Measurements from ENCODE around the gene RITA1.

DNA sequence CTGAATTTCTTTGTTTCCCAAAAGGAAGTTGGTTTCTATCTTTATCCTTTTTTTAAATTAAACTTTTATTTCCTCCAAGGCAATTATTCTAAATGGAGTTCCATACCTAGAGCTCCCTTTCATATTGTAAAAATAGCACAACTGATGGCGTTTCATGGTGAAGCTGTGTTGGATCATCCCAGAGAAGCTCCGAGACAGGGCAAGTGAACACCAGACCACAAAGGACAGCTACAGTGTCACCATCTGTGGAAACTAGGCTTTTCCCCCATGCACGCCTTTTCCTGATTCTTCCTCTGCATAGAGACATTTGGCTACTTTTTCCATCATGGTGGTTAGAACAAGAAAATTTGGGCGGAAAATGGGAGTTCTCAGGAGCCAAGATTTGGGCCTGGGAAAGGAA, 48.4 kb downstream of the RITA1 start:
- TF ChIP-seq EZH2 (IDR thresholded peaks at IDR 0.05; ENCODE audit: borderline replicate concordance, low read depth, low read length, severe bottlenecking) (no peak), POLR2AphosphoS5 (IDR thresholded peaks at IDR 0.05; ENCODE audit: insufficient read depth, low read depth, low read length) (no peak), POLR2A (IDR thresholded peaks at IDR 0.05; ENCODE audit: low read depth, low read length) (no peak)
- TF ChIP-seq, protein P1, sequence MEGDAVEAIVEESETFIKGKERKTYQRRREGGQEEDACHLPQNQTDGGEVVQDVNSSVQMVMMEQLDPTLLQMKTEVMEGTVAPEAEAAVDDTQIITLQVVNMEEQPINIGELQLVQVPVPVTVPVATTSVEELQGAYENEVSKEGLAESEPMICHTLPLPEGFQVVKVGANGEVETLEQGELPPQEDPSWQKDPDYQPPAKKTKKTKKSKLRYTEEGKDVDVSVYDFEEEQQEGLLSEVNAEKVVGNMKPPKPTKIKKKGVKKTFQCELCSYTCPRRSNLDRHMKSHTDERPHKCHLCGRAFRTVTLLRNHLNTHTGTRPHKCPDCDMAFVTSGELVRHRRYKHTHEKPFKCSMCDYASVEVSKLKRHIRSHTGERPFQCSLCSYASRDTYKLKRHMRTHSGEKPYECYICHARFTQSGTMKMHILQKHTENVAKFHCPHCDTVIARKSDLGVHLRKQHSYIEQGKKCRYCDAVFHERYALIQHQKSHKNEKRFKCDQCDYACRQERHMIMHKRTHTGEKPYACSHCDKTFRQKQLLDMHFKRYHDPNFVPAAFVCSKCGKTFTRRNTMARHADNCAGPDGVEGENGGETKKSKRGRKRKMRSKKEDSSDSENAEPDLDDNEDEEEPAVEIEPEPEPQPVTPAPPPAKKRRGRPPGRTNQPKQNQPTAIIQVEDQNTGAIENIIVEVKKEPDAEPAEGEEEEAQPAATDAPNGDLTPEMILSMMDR (IDR thresholded peaks at IDR 0.05; ENCODE audit: extremely low read depth in 1 of 2, insufficient read depth in 1 of 2, low read depth in 1 of 2, low read length in 2 of 2): no peak
- TF ChIP-seq, protein P2, sequence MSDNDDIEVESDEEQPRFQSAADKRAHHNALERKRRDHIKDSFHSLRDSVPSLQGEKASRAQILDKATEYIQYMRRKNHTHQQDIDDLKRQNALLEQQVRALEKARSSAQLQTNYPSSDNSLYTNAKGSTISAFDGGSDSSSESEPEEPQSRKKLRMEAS (IDR thresholded peaks at IDR 0.05; ENCODE audit: insufficient read depth, insufficient read length): no peak
